ENCODE results near the gene PTPN9. TPM values are rescaled to one million over a fixed set of nuclear protein-coding genes. Genes with fewer than 3 reads are reported as not detected.

The PTPN9 gene
- polyA plus RNA-seq, 3 donors: 39.1 to 45.9 (median 42.1) TPM

DNA sequence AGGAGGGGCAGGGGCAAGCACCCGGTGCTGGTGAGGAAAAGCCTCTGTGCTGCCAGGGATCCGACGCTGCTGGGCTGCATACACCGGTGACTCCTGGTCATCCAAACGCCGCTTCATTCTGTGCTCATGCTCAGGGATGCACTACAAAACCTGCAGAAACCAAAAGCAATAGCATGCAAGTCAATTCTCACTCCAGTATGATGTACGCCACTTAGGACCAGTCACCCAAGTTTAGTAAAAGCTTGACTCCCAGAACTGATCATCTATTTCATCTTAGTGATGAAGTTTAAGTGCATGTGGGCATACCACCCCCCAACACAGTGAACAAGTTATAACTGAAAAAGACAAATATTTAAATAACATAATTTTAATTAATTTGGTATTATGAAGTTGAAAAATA, 148.9 kb downstream of the PTPN9 start:
- no peak for DNase-seq

DNA sequence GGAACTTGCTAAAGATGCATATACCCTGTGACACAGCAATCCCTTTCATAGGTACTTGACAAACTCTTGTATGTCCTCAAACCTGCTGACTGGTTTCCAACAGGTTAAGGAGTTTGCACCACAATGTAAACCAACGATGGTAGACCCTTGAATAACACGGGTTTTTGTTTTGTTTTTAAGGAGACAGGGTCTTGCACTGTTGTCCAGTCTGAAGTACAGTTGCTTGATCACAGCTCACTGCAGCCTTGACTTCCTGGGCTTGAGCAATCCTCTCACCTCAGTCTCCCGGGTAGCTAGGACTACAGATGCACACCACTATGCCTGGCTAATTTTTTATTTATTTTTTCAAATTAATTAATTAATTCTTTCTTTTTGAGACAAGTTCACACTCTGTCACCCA, 151.0 kb downstream of the PTPN9 start:
- no peak for DNase-seq

DNA sequence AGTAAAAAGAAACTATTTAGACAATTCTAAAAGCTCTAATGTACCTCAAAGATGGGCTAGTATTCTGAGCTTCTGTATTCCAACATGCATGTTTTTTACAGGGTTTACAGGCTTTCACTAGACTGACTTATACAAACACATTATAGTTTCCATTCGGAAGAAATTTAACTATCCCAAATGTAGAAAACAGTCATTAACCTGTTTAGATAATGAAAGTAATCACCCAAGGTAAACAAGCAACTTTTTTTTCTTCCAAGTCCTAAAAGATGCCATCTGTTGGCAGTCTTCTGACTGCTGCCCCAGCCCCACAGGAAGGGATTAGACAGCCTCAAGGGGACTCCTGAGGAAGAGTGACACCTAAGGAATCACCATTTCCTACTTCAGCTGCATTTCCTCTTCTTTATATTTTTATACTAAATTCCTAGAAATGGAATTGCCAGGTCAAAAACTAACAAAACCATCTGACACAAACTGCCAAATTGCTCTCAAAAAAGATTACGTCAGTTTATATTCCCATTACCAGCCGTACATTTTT, 153.1 kb downstream of the PTPN9 start:
- DNase-seq: no peak

DNA sequence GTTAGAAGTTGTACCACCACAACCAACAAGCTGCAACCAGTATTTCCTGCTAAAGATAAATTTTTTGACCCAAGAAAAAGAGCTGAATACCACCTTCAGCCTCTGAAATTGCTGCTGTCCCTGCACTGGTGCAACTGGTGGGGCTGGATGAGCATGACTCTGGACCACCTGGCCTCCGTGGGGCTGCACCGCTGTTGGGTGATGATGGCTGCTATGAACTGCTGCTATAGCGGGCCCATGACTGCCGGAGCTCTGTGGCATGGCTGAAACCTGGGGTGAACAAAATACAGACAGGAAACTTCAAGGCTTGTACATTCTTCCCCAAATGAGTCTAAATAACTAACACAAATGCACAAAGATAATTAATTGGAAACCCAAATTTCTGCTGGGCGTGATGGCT, 156.6 kb downstream of the PTPN9 start:
- DNase-seq: no peak

DNA sequence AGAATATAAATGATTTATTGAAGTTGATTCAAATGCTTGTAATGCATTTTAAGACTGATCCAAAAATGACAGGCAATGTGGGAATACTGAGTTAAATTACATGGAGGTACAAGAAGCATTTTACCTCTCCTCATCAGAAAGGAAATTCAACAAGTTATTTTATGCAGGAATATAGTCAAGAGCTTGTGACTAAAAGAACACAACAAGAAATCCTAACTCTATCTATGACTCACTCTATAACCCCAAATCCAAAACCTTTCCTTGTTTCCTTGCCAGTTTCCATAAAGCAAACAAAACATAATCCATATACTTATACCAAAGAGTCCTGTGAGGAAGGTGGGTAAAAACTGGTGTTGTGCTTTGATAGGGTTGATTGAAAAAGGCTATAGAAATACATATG, 158.4 kb downstream of the PTPN9 start:
- no peak for DNase-seq

DNA sequence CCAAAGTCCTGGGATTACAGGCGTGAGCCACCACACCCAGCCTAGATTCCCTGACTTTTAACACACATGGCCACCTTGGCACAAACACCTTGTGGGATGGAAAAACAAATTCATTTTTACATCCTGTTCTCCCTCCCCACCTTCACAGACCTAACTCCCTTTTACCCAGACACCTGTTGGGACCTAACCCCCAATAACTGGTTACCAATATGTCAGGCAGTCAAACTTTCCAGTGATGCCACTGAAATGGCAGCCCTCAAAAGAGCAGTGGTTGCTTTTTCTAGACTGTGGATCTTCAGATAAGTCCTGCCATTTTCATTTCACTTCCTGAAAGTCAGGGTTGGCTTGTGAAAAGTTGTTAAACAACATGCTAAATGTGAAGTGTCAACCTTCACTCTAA, 162.5 kb downstream of the PTPN9 start:
- no peak for DNase-seq

Other genes starting within 250 kb of the PTPN9 start
- gene COMMD4, start 243.3 kb downstream of the PTPN9 start, polyA plus RNA-seq (ENCODE audit: insufficient read length in 3 of 3): 100 to 1,000 TPM in 2 of 3 donors, 10 to 100 TPM in 1; 94.1 to 112 (median 106) TPM
- gene NEIL1, start 232.3 kb downstream of the PTPN9 start, polyA plus RNA-seq (ENCODE audit: insufficient read length in 3 of 3): 10 to 100 TPM; 17.9 to 35.5 (median 35.3) TPM
- 100 to 1,000 TPM; 105 to 232 (median 172) TPM for gene MAN2C1, start 210.7 kb downstream of the PTPN9 start, polyA plus RNA-seq (ENCODE audit: insufficient read length in 3 of 3)
- 10 to 100 TPM; 56.2 to 59.8 (median 56.3) TPM for gene SIN3A, start 127.6 kb downstream of the PTPN9 start, polyA plus RNA-seq (ENCODE audit: insufficient read length in 3 of 3)
- gene SNUPN, start 46.4 kb upstream of the PTPN9 start, polyA plus RNA-seq (ENCODE audit: insufficient read length in 3 of 3): 10 to 100 TPM; 25.0 to 32.6 (median 28.9) TPM
- 10 to 100 TPM; 58.0 to 64.5 (median 59.2) TPM for gene IMP3, start 60.9 kb upstream of the PTPN9 start, polyA plus RNA-seq (ENCODE audit: insufficient read length in 3 of 3)
- 10 to 100 TPM; 20.8 to 22.4 (median 22.3) TPM for gene SNX33, start 68.6 kb upstream of the PTPN9 start, polyA plus RNA-seq (ENCODE audit: insufficient read length in 3 of 3)
- gene CSPG4, start 133.5 kb upstream of the PTPN9 start, polyA plus RNA-seq (ENCODE audit: insufficient read length in 3 of 3): 10 to 100 TPM in 2 of 3 donors, 1 to 10 TPM in 1; 6.4 to 11.0 (median 10.2) TPM

All from renal pelvis (tissue), 4 donors.